CD4-positive, alpha-beta T cell treated with Interleukin-2 at 100 ng/mL for 4 hours (primary cell): Measurements from ENCODE around the gene MED10.

Experiments
- DNase-seq: peaks from one replicate; pipeline ENCODE4 v3.0.0-alpha.2; 2020; ENCODE audit warnings: low spot score

The MED10 gene

DNA sequence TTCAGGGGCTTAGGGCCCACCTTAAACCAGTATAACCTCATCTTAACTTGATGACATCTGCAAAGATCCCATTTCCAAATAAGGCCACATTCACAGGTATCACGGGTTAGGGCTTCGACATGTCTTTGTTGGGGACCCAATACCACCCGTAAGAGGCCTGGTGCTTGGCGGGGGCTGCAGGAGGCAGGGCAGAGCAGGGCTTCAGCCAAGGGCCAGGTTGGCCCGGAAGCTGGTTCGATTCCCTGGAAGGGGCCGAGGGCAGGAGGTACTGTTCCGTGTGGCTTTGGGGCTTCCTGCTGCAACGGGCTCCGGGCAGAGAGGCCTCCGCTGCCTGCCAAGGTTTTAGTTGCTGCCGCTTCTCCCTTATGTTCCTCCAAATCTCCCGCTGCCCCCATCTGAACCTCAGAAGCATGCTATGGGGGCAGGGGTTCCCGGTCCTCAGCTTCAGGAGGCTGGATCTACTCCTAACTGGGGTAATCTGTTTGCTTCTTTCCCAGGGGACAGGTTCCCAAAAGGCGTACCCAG is 29.8 kb downstream of the MED10 start:
- DNase-seq, result no peak

- DNase-seq, result no peak
These were observed 30.7 kb downstream of the MED10 start for GRCh38 chr5:6347673-6348072.

- DNase-seq, result no peak
These were observed 31.2 kb downstream of the MED10 start for GRCh38 chr5:6347165-6347564.

GRCh38 chr5:6344593-6344989 is 33.8 kb downstream of the MED10 start:
- no peak for DNase-seq

GRCh38 chr5:6343951-6344592 is 34.3 kb downstream of the MED10 start:
- no peak for DNase-seq

DNA sequence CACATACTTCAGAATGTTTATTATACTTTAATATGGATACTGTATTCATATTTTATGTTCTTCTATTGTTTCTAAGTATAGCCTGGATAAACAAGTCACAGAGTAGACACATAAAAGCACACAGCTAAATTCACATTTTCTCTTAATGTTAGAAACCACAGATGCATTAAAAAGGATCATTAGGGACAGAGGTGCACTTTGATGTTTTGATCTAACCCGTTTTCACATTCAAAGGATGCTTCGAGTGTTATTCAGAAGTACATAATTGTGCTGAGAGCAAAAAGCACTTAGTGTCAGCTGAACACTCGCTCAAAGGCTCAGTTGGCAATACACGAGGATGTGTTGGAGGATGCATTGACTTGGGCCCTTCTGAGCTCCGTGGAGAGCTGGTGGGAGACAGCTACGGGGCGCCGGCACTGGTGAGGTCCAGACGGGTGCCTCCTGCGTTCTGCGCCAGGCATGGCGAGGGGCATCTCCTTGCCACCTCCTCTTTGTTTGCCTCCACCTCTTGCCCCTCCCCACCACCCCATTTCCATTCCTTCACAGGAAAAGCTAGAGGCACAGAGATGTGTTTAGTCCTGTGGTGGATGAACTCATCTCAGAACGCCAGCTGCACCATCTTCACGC is 35.5 kb downstream of the MED10 start:
- no peak for DNase-seq

GRCh38 chr5:6340100-6340499 is 38.2 kb downstream of the MED10 start:
- no peak for DNase-seq

GRCh38 chr5:6338871-6339270 is 39.5 kb downstream of the MED10 start:
- DNase-seq, result no peak

GRCh38 chr5:6338135-6338534 is 40.2 kb downstream of the MED10 start:
- no peak for DNase-seq

- DNase-seq, result no peak
These were observed 45.0 kb downstream of the MED10 start for GRCh38 chr5:6333182-6333905.

GRCh38 chr5:6328173-6328572 is 50.2 kb downstream of the MED10 start:
- DNase-seq, result no peak

GRCh38 chr5:6326776-6327175 is 51.6 kb downstream of the MED10 start:
- DNase-seq, result no peak

DNA sequence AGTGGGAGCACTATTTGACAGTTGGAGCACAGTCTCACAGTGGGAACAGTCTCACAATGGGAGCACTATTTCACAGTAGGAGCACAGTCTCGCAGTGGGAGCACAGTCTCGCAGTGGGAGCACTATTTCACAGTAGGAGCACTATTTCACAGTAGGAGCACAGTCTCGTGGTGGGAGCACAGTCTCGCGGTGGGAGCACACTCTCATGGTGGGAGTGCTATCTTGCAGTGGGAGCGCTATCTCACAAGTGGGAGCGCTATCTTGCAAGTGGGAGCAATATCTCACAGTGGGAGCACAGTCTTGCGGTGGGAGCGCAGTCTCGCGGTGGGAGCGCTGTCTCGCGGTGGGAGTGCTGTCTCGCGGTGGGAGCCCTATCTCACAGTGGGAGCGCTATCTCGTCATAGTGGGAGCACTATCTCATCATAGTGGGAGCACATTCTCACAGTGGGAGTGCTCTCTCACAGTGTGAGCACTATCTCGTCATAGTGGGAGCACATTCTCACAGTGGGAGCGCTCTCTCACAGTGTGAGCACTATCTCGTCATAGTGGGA is 56.1 kb downstream of the MED10 start:
- no peak for DNase-seq
